DOHH2 (cell line): Measurements from ENCODE around the gene SLC39A11.

Experiments
- H3F3A ChIP-seq: fragments of 200-600 bp; sonication (generic), shearing (Covaris generic); 2 replicates; pipeline ENCODE4 v1.6.0; 2016; ENCODE audit warnings: antibody characterized with exemption, mild to moderate bottlenecking; ENCODE audit not compliant: control insufficient read depth, insufficient read depth
- H3K27ac ChIP-seq: fragments of 200-600 bp; sonication (generic); 2 replicates; pipeline ENCODE4 v1.5.1; 2014; ENCODE audit warnings: low read depth, mild to moderate bottlenecking, low read length, moderate library complexity
- H3K27me3 ChIP-seq: fragments of 200-600 bp; sonication (generic); 2 replicates; pipeline ENCODE4 v1.6.1; 2014; ENCODE audit warnings: mild to moderate bottlenecking, low read length, mixed read lengths; ENCODE audit not compliant: control insufficient read depth
- H3K36me3 ChIP-seq: fragments of 200-600 bp; sonication (generic); 2 replicates; pipeline ENCODE4 v1.6.1; 2014; ENCODE audit warnings: mild to moderate bottlenecking, low read length, moderate library complexity, mixed read lengths; ENCODE audit not compliant: control insufficient read depth
- H3K4me1 ChIP-seq: fragments of 200-600 bp; sonication (generic); 2 replicates; pipeline ENCODE4 v1.6.1; 2014; ENCODE audit warnings: mild to moderate bottlenecking, low read length, mixed read lengths; ENCODE audit not compliant: control insufficient read depth
- H3K4me2 ChIP-seq: fragments of 200-600 bp; sonication (generic); 2 replicates; pipeline ENCODE4 v1.6.0; 2014; ENCODE audit warnings: mild to moderate bottlenecking, low read length, moderate library complexity
- H3K4me3 ChIP-seq: fragments of 200-600 bp; sonication (generic); 2 replicates; pipeline ENCODE4 v1.5.1; 2014; ENCODE audit warnings: mild to moderate bottlenecking, low read length, mixed read lengths
- H3K79me2 ChIP-seq: fragments of 200-600 bp; sonication (generic); 2 replicates; pipeline ENCODE4 v1.6.1; 2014; ENCODE audit warnings: mild to moderate bottlenecking, low read length, mixed read lengths; ENCODE audit not compliant: control insufficient read depth
- H3K9me2 ChIP-seq: fragments of 200-600 bp; sonication (generic); replicated peaks from 2 replicates; pipeline ENCODE4 v1.6.1; 2014; ENCODE audit warnings: mild to moderate bottlenecking, low read length, mixed read lengths; ENCODE audit not compliant: control insufficient read depth
- H3K9me3 ChIP-seq: fragments of 200-600 bp; sonication (generic); 2 replicates; pipeline ENCODE4 v1.6.1; 2014; ENCODE audit warnings: antibody characterized with exemption, low read length, mixed read lengths; ENCODE audit not compliant: control insufficient read depth, insufficient read depth
- H4K20me1 ChIP-seq: fragments of 200-600 bp; sonication (generic); 2 replicates; pipeline ENCODE4 v1.6.0; 2014; ENCODE audit warnings: low read depth, mild to moderate bottlenecking, antibody characterized with exemption, low read length, moderate library complexity; ENCODE audit not compliant: control insufficient read depth, insufficient read depth
- EZH2phosphoT487 ChIP-seq: fragments of 200-600 bp; sonication (generic); IDR thresholded peaks from 2 replicates; pipeline ENCODE4 v1.6.1; 2017; ENCODE audit warnings: borderline replicate concordance, mild to moderate bottlenecking, antibody characterized with exemption, low read length, moderate library complexity, mixed read lengths
- TF ChIP-seq, protein P1 (sequence below): fragments of 200-600 bp; sonication (generic); IDR thresholded peaks from one replicate; pipeline ENCODE4 v1.5.1; 2014; ENCODE audit warnings: antibody characterized with exemption, mild to moderate bottlenecking, low read depth, low read length; ENCODE audit not compliant: poor library complexity, severe bottlenecking

The SLC39A11 gene

DNA sequence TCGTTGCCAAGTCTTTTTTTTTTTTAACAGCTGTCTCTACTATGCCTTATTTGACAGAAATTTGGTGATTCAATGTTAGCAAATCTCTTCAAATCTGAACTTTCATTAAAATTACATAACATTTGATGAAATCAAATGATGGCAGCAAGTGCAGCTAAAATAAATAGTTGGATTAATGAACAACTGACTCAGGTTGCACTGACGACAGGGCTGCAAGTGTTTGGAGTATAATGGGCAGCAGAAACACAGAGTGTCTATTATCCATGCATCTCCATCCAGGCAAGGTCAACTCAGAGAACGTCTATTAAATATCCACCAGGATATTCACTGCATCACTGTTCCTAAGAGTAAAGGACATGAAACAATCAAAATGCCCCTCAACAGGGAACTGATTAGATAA is 109.8 kb downstream of the SLC39A11 start:
- Histone ChIP-seq H3K4me1 (no peaks in the 10 kb centered on the region), H3K4me2 (no peak overlapping the region), H4K20me1 (no peaks in the 10 kb centered on the region), H3K79me2 (no peaks in the 10 kb centered on the region), H3K36me3 (no peaks in the 10 kb centered on the region), H3F3A (no peaks in the 10 kb centered on the region), H3K27ac (no peak overlapping the region), H3K9me3 (no peaks in the 10 kb centered on the region), H3K4me3 (no peak overlapping the region), H3K9me2 (no peaks in the 10 kb centered on the region), H3K27me3 (no peaks in the 10 kb centered on the region)
- no peak for TF ChIP-seq EZH2phosphoT487
- TF ChIP-seq, protein P1, sequence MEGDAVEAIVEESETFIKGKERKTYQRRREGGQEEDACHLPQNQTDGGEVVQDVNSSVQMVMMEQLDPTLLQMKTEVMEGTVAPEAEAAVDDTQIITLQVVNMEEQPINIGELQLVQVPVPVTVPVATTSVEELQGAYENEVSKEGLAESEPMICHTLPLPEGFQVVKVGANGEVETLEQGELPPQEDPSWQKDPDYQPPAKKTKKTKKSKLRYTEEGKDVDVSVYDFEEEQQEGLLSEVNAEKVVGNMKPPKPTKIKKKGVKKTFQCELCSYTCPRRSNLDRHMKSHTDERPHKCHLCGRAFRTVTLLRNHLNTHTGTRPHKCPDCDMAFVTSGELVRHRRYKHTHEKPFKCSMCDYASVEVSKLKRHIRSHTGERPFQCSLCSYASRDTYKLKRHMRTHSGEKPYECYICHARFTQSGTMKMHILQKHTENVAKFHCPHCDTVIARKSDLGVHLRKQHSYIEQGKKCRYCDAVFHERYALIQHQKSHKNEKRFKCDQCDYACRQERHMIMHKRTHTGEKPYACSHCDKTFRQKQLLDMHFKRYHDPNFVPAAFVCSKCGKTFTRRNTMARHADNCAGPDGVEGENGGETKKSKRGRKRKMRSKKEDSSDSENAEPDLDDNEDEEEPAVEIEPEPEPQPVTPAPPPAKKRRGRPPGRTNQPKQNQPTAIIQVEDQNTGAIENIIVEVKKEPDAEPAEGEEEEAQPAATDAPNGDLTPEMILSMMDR: no peak

DNA sequence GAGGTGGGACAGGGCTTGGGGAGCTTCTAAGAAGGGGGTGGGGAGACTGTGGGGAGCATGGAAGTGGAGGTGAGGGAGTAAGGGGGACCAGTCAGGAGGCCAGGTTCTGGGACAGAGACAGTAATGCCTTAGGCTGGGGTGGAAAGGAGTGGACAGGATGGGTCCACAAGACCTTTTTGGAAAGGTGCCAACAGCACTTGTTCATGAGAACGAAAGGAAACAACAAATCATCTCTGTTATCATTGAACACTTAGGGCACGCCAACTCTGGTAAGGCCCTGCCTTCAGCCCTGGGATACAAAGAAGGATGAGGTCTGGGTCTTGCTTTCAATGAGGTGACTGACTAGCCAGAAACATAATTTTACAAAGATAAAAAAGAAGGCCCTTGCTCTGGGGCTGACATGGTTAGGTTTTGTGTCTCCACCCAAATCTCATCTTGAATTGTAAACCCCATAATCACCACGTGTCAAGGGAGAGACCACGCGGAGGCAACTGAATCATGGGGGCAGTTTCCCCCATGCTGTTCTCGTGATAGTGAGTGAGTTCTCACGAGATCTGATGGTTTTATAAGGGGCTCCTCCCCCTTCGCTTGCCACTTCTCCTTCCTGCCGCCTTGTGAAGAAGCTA is 113.8 kb downstream of the SLC39A11 start:
- H3F3A ChIP-seq: no peaks in the 10 kb centered on the region
- H3K27ac ChIP-seq: no peak overlapping the region
- H3K4me3 ChIP-seq: no peak overlapping the region
- H4K20me1 ChIP-seq: no peaks in the 10 kb centered on the region
- TF ChIP-seq, protein P1: no peak
- no peak for TF ChIP-seq EZH2phosphoT487
- no peaks in the 10 kb centered on the region for H3K4me1 ChIP-seq
- no peaks in the 10 kb centered on the region for H3K9me2 ChIP-seq
- no peaks in the 10 kb centered on the region for H3K27me3 ChIP-seq
- H3K36me3 ChIP-seq: no peaks in the 10 kb centered on the region
- H3K79me2 ChIP-seq: no peaks in the 10 kb centered on the region
- H3K4me2 ChIP-seq: no peak overlapping the region
- H3K9me3 ChIP-seq: no peaks in the 10 kb centered on the region

DNA sequence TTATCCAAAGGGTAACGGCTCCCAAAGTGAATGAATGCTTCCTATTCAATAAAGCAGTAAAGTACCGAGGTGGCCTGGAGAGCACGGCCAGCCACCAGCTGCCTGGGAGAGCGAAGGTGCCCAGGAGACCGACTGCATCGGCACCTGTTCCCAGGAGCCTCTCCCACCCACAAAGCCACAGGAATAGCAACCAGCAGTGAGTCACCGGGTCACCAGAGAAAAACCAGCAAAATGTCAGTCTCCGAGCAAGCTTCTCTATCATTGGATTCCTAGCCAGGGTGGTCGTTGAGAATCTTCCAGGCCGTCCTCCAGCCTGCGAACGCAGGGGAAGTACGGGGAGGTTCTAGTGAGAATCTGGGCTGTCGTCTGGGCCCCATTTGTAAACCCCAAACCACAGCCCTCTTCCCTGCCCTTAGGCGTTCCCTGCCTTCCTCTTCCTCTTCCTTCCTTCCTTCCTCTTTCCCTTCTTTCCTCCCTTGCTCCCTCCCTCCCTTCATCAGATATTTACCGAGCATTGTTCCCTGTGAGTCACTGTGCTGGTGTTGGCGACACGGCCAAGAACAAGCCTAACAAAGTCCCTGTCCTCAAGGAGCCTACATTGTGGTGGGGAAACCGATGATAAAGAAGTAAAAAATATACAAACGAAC is 114.6 kb downstream of the SLC39A11 start:
- no peak overlapping the region for H3K4me2 ChIP-seq
- H3K27ac ChIP-seq: no peak overlapping the region
- H3K9me3 ChIP-seq: no peaks in the 10 kb centered on the region
- no peaks in the 10 kb centered on the region for H3K4me1 ChIP-seq
- H3K79me2 ChIP-seq: no peaks in the 10 kb centered on the region
- no peaks in the 10 kb centered on the region for H3K36me3 ChIP-seq
- no peaks in the 10 kb centered on the region for H3K9me2 ChIP-seq
- no peak overlapping the region for H3K4me3 ChIP-seq
- no peak for TF ChIP-seq EZH2phosphoT487
- TF ChIP-seq, protein P1: no peak
- H3K27me3 ChIP-seq: no peaks in the 10 kb centered on the region
- no peaks in the 10 kb centered on the region for H3F3A ChIP-seq
- H4K20me1 ChIP-seq: no peaks in the 10 kb centered on the region
